WTC11 (cell line): ENCODE data around the gene ARHGAP42. TPM values are rescaled to one million over a fixed set of nuclear protein-coding genes. Genes with fewer than 3 reads are reported as not detected.
"Not testable (repeated sequence)": the region's sequence is repeated elsewhere in the genome, so short reads cannot be mapped to it uniquely, and the experiment has no call there.

ENCODE experiments used
- ATAC-seq: fragments of 200-7000 bp; cut with Tn5 transposase; 2 replicates; pipeline ENCODE4 v1.10.0; 2021; ENCODE audit warnings: mild to moderate bottlenecking, moderate library complexity
- CTCF ChIA-PET: fragments of 300-600 bp; sonication (Branson Sonifier 250); formaldehyde crosslinking; loops from one replicate; lab custom pipeline; 2021; ENCODE audit warnings: antibody characterized with exemption; lab: Charles Lee
- POLR2A ChIA-PET: fragments of 350-600 bp; sonication (Branson Sonifier 250); formaldehyde crosslinking; loops from one replicate; lab custom pipeline; 2021; ENCODE audit warnings: antibody characterized with exemption; lab: Charles Lee
- DNase-seq: peaks from one replicate; pipeline ENCODE4 v3.0.0; 2021; ENCODE audit warnings: low spot score
- H3K27ac Mint-ChIP-seq: 2 replicates; pipeline ENCODE4 v1.8.0; 2021; ENCODE audit warnings: mixed read lengths
- H3K27me3 Mint-ChIP-seq: 2 replicates; pipeline ENCODE4 v1.8.0; 2021; ENCODE audit warnings: low read depth, mild to moderate bottlenecking, moderate library complexity, mixed read lengths
- H3K36me3 Mint-ChIP-seq: 2 replicates; pipeline ENCODE4 v1.8.0; 2021; ENCODE audit warnings: mixed read lengths
- H3K4me1 Mint-ChIP-seq: 2 replicates; pipeline ENCODE4 v1.8.0; 2022; ENCODE audit warnings: mixed read lengths
- H3K4me3 Mint-ChIP-seq: 2 replicates; pipeline ENCODE4 v1.8.0; 2021; ENCODE audit warnings: mild to moderate bottlenecking, moderate library complexity, mixed read lengths
- H3K9me3 Mint-ChIP-seq: 2 replicates; pipeline ENCODE4 v1.8.0; 2021; ENCODE audit warnings: mixed read lengths
- CREB1 ChIP-seq: sonication (generic); formaldehyde crosslinking; IDR thresholded peaks from 2 replicates; pipeline ENCODE4 v1.8.0; 2023; ENCODE audit warnings: mild to moderate bottlenecking, missing genetic modification reagents
- E2F4 ChIP-seq: sonication (generic); formaldehyde crosslinking; IDR thresholded peaks from 2 replicates; pipeline ENCODE4 v1.8.1; 2022; ENCODE audit warnings: low read depth, mild to moderate bottlenecking, moderate library complexity, missing genetic modification reagents, borderline replicate concordance
- ELF4 ChIP-seq: sonication (generic); formaldehyde crosslinking; IDR thresholded peaks from 2 replicates; pipeline ENCODE4 v1.8.1; 2022; ENCODE audit warnings: low read depth, mild to moderate bottlenecking, moderate library complexity, missing genetic modification reagents
- FOXK1 ChIP-seq: sonication (generic); formaldehyde crosslinking; IDR thresholded peaks from 2 replicates; pipeline ENCODE4 v1.8.0; 2022; ENCODE audit warnings: mild to moderate bottlenecking, moderate library complexity, missing genetic modification reagents
- FOXP1 ChIP-seq: sonication (generic); formaldehyde crosslinking; IDR thresholded peaks from 2 replicates; pipeline ENCODE4 v1.8.0; 2022; ENCODE audit warnings: missing genetic modification reagents, mild to moderate bottlenecking, moderate library complexity, borderline replicate concordance
- HMGA2 ChIP-seq: fragments of 250-450 bp; sonication (Bioruptor Pico); IDR thresholded peaks from 2 replicates; pipeline ENCODE4 v1.4.0; 2021; ENCODE audit warnings: mild to moderate bottlenecking, moderate library complexity
- MLX ChIP-seq: sonication (generic); formaldehyde crosslinking; IDR thresholded peaks from 2 replicates; pipeline ENCODE4 v1.8.1; 2023; ENCODE audit warnings: mild to moderate bottlenecking, missing genetic modification reagents, moderate library complexity
- NFE2L1 ChIP-seq: sonication (generic); formaldehyde crosslinking; IDR thresholded peaks from 2 replicates; pipeline ENCODE4 v1.8.1; 2023; ENCODE audit warnings: missing genetic modification reagents
- OVOL2 ChIP-seq: fragments of 250-450 bp; sonication (Bioruptor Pico); IDR thresholded peaks from 2 replicates; pipeline ENCODE4 v1.9.0; 2021; ENCODE audit warnings: mild to moderate bottlenecking, borderline replicate concordance
- RELA ChIP-seq: sonication (generic); formaldehyde crosslinking; IDR thresholded peaks from 2 replicates; pipeline ENCODE4 v1.8.1; 2022; ENCODE audit warnings: missing genetic modification reagents, mild to moderate bottlenecking, borderline replicate concordance
- SMAD3 ChIP-seq: sonication (generic); formaldehyde crosslinking; IDR thresholded peaks from 2 replicates; pipeline ENCODE4 v1.8.0; 2022; ENCODE audit warnings: missing genetic modification reagents, mild to moderate bottlenecking, borderline replicate concordance
- SOX15 ChIP-seq: fragments of 250-450 bp; sonication (Bioruptor Pico); IDR thresholded peaks from 2 replicates; pipeline ENCODE4 v1.9.0; 2021; ENCODE audit warnings: mild to moderate bottlenecking
- TEAD4 ChIP-seq: sonication (generic); formaldehyde crosslinking; IDR thresholded peaks from 2 replicates; pipeline ENCODE4 v1.8.0; 2022; ENCODE audit warnings: mild to moderate bottlenecking, missing genetic modification reagents
- USF1 ChIP-seq: sonication (generic); formaldehyde crosslinking; IDR thresholded peaks from 2 replicates; pipeline ENCODE4 v1.8.0; 2022; ENCODE audit warnings: mild to moderate bottlenecking, missing genetic modification reagents
- USF2 ChIP-seq: sonication (generic); formaldehyde crosslinking; IDR thresholded peaks from 2 replicates; pipeline ENCODE4 v1.8.1; 2023; ENCODE audit warnings: mild to moderate bottlenecking, missing genetic modification reagents, moderate library complexity
- ZBTB21 ChIP-seq: sonication (generic); formaldehyde crosslinking; IDR thresholded peaks from 2 replicates; pipeline ENCODE4 v1.8.1; 2023; ENCODE audit warnings: mild to moderate bottlenecking, missing genetic modification reagents, borderline replicate concordance
- ZBTB43 ChIP-seq: sonication (generic); formaldehyde crosslinking; IDR thresholded peaks from 2 replicates; pipeline ENCODE4 v1.8.1; 2023; ENCODE audit warnings: mild to moderate bottlenecking, missing genetic modification reagents
- ZNF281 ChIP-seq: sonication (generic); formaldehyde crosslinking; IDR thresholded peaks from 2 replicates; pipeline ENCODE4 v1.8.0; 2023; ENCODE audit warnings: mild to moderate bottlenecking, missing genetic modification reagents
- total RNA-seq: library from RNA; stranded (reverse); gene quantifications from 3 replicates; pipeline ENCODE4 v1.2.3, GENCODE V29; 2021

ARHGAP42 gene
- total RNA-seq, 1 experiment from 2014 or later: 32.5 TPM

- CTCF ChIA-PET, DNase-seq, H3K9me3 Mint-ChIP-seq, H3K36me3 Mint-ChIP-seq, H3K27ac Mint-ChIP-seq, H3K4me3 Mint-ChIP-seq, ATAC-seq: not testable (repeated sequence)
- Mint-ChIP-seq H3K4me1 (peaks cover 33% of the 10 kb centered on the region), H3K27me3 (peaks cover 35% of the 10 kb centered on the region)
- POLR2A ChIA-PET: interaction anchor here (0.6 kb wide), 1 partner anchor 364 kb away, joined by 4 read pairs; no protein-coding TSS in a partner anchor
Observed at GRCh38 chr11:100666816-100667215, 20.3 kb upstream of the ARHGAP42 start.

GRCh38 chr11:100667449-100667848, 19.6 kb upstream of the ARHGAP42 start:
- H3K27ac Mint-ChIP-seq: no peak overlapping the region
- ChIA-PET CTCF (no interaction called here), POLR2A (no interaction called here)
- H3K36me3 Mint-ChIP-seq: no peaks in the 10 kb centered on the region
- peaks cover 33% of the 10 kb centered on the region for H3K4me1 Mint-ChIP-seq
- ATAC-seq: no peak
- no peak for DNase-seq
- no peak overlapping the region for H3K4me3 Mint-ChIP-seq
- H3K9me3 Mint-ChIP-seq: peaks cover 5% of the 10 kb centered on the region
- no peak for TF ChIP-seq ZBTB43 (CRISPR knock-in tag)
- no peak for TF ChIP-seq OVOL2 (CRISPR knock-in tag)
- no peak for TF ChIP-seq ELF4
- TF ChIP-seq, all 79 proteins: peak for 0
- H3K27me3 Mint-ChIP-seq: peaks cover 31% of the 10 kb centered on the region

- no peak for DNase-seq
- Mint-ChIP-seq H3K4me3 (no peak overlapping the region), H3K36me3 (no peaks in the 10 kb centered on the region), H3K27ac (no peak overlapping the region), H3K9me3 (peaks cover 5% of the 10 kb centered on the region), H3K27me3 (peaks cover 15% of the 10 kb centered on the region), H3K4me1 (peaks cover 12% of the 10 kb centered on the region)
- ChIA-PET POLR2A (no interaction called here), CTCF (no interaction called here)
- ATAC-seq: peak; percentile 87
- TF ChIP-seq USF1 (CRISPR knock-in tag) (peak; percentile 52; the same call in 1 of the 2 replicates), USF2 (CRISPR knock-in tag) (peak; percentile 68), ZBTB21 (CRISPR knock-in tag) (no peak)
- TF ChIP-seq, all 79 proteins: peak for 2
Observed at GRCh38 chr11:100670140-100670539, 16.9 kb upstream of the ARHGAP42 start.

GRCh38 chr11:100671471-100671870, 15.6 kb upstream of the ARHGAP42 start:
- Mint-ChIP-seq H3K27me3 (peaks cover 13% of the 10 kb centered on the region), H3K4me3 (no peak overlapping the region), H3K9me3 (peaks cover 3% of the 10 kb centered on the region), H3K36me3 (no peaks in the 10 kb centered on the region), H3K27ac (no peak overlapping the region), H3K4me1 (peaks cover 13% of the 10 kb centered on the region)
- ATAC-seq (no peak), DNase-seq (no peak)
- ChIA-PET CTCF (no interaction called here), POLR2A (no interaction called here)
- TF ChIP-seq CREB1 (CRISPR knock-in tag) (no peak), NFE2L1 (CRISPR knock-in tag) (no peak), RELA (no peak), SMAD3 (CRISPR knock-in tag) (no peak), ZNF281 (CRISPR knock-in tag) (no peak), E2F4 (CRISPR knock-in tag) (no peak), SOX15 (CRISPR knock-in tag) (no peak), MLX (CRISPR knock-in tag) (no peak), TEAD4 (CRISPR knock-in tag) (no peak), FOXK1 (CRISPR knock-in tag) (no peak), FOXP1 (CRISPR knock-in tag) (no peak), USF2 (CRISPR knock-in tag) (no peak), HMGA2 (no peak)
